Calu3 (cell line): ENCODE data around the gene KLHDC9. TPM values are rescaled to one million over a fixed set of nuclear protein-coding genes. Genes with fewer than 3 reads are reported as not detected.

Source experiments
- BruUV-seq: library from RNA; stranded (reverse); fragments of 400-500 nt; replicated peaks from 2 replicates; lab custom pipeline; 2021; lab: Mats Ljungman, UMichigan
- CTCF ChIA-PET: fragments of 300-600 bp; sonication (Branson Sonifier 250); formaldehyde crosslinking; loops from one replicate; lab custom pipeline; 2022; ENCODE audit warnings: antibody characterized with exemption; lab: Charles Lee
- DNase-seq: peaks from one replicate; pipeline ENCODE4 v3.0.0; 2022
- H3K27ac Mint-ChIP-seq: one replicate; pipeline ENCODE4 v1.8.0; 2022; ENCODE audit warnings: mixed read lengths; ENCODE audit not compliant: unreplicated experiment
- H3K27me3 Mint-ChIP-seq: one replicate; pipeline ENCODE4 v1.8.0; 2022; ENCODE audit warnings: mixed read lengths; ENCODE audit not compliant: unreplicated experiment
- H3K36me3 Mint-ChIP-seq: one replicate; pipeline ENCODE4 v1.8.0; 2022; ENCODE audit warnings: mild to moderate bottlenecking, moderate library complexity, mixed read lengths; ENCODE audit not compliant: insufficient read depth, unreplicated experiment
- H3K4me1 Mint-ChIP-seq: one replicate; pipeline ENCODE4 v1.8.0; 2022; ENCODE audit warnings: mild to moderate bottlenecking, low read depth, mixed read lengths; ENCODE audit not compliant: unreplicated experiment
- H3K4me3 Mint-ChIP-seq: one replicate; pipeline ENCODE4 v1.8.0; 2022; ENCODE audit warnings: mild to moderate bottlenecking, low read depth, moderate library complexity, mixed read lengths; ENCODE audit not compliant: unreplicated experiment
- H3K9me3 Mint-ChIP-seq: one replicate; pipeline ENCODE4 v1.8.0; 2022; ENCODE audit warnings: low read depth, mixed read lengths; ENCODE audit not compliant: unreplicated experiment
- CTCF ChIP-seq: fragments of 200-600 bp; IDR thresholded peaks from one replicate; pipeline ENCODE4 v1.8.0; 2022; ENCODE audit warnings: antibody characterized with exemption; ENCODE audit not compliant: unreplicated experiment
- intact Hi-C: fragments of 100-400 bp; cut with micrococcal nuclease; formaldehyde crosslinking; loops from one replicate; pipeline ENCODE4 v1.10.0; 2022; ENCODE audit not compliant: unreplicated experiment
- total RNA-seq: library from RNA; stranded (reverse); gene quantifications from 2 replicates; pipeline ENCODE4 v1.2.3, GENCODE V29; 2022

KLHDC9 gene
- total RNA-seq, 1 experiment from 2014 or later, result 5.3 TPM

GRCh38 chr1:161128591-161129420, 30.6 kb downstream of the KLHDC9 start:
- no peak overlapping the region for H3K27ac Mint-ChIP-seq
- no peak for DNase-seq
- no TSS peak for BruUV-seq

GRCh38 chr1:161130266-161130665, 32.1 kb downstream of the KLHDC9 start:
- TF ChIP-seq CTCF, result no peak
- CTCF ChIA-PET, result no interaction called here
- peaks cover 16% of the 10 kb centered on the region for H3K4me1 Mint-ChIP-seq
- H3K9me3 Mint-ChIP-seq, result no peaks in the 10 kb centered on the region
- no peak for DNase-seq
- BruUV-seq, result no TSS peak
- no peaks in the 10 kb centered on the region for H3K27me3 Mint-ChIP-seq
- H3K27ac Mint-ChIP-seq, result no peak overlapping the region
- H3K36me3 Mint-ChIP-seq, result peaks cover 35% of the 10 kb centered on the region
- H3K4me3 Mint-ChIP-seq, result no peak overlapping the region
- intact Hi-C loops, result loop anchor here (10.0 kb wide), 1 partner anchor 405 kb away; no protein-coding TSS in a partner anchor

More at GRCh38 chr1:161128591-161129420, 30.6 kb downstream of the KLHDC9 start:
- no peak overlapping the region for H3K4me3 Mint-ChIP-seq
- no peaks in the 10 kb centered on the region for H3K9me3 Mint-ChIP-seq
- no peak for TF ChIP-seq CTCF
- intact Hi-C loops, result no loop called here
- H3K27me3 Mint-ChIP-seq, result no peaks in the 10 kb centered on the region
- peaks cover 46% of the 10 kb centered on the region for H3K36me3 Mint-ChIP-seq
- peaks cover 16% of the 10 kb centered on the region for H3K4me1 Mint-ChIP-seq
- CTCF ChIA-PET, result interaction anchor here (0.6 to 1.3 kb wide), 2 partner anchors 11 to 152 kb away, joined by 3 to 6 read pairs; partner anchors contain the start of genes NIT1 and PFDN2

- no peak overlapping the region for H3K27ac Mint-ChIP-seq
- peaks cover 20% of the 10 kb centered on the region for H3K4me1 Mint-ChIP-seq
- peaks cover 20% of the 10 kb centered on the region for H3K36me3 Mint-ChIP-seq
- BruUV-seq, result no TSS peak
- no peak for TF ChIP-seq CTCF
- CTCF ChIA-PET, result interaction anchor here (0.6 to 1.7 kb wide), 10 partner anchors 14 to 254 kb away, joined by 3 to 8 read pairs (median 4); partner anchors contain the start of genes NIT1, PFDN2 and PPOX
- DNase-seq, result no peak
- intact Hi-C loops, result loop anchor here (2.0 to 10.0 kb wide), 2 partner anchors 13 to 407 kb away; partner anchors contain the start of genes NIT1 and PFDN2
- no peak overlapping the region for H3K4me3 Mint-ChIP-seq
- no peaks in the 10 kb centered on the region for H3K27me3 Mint-ChIP-seq
- no peaks in the 10 kb centered on the region for H3K9me3 Mint-ChIP-seq
Measured at GRCh38 chr1:161131523-161132409, 33.6 kb downstream of the KLHDC9 start.
